H1 (cell line): ENCODE measurements around the gene SSR1. TPM values are rescaled to one million over a fixed set of nuclear protein-coding genes. Genes with fewer than 3 reads are reported as not detected.

Experiments
- CTCF ChIA-PET: fragments of 300-600 bp; sonication (Branson Sonifier 250); formaldehyde crosslinking; loops from one replicate; lab custom pipeline; 2021; ENCODE audit not compliant: partially characterized antibody; lab: Charles Lee
- POLR2A ChIA-PET: fragments of 300-600 bp; sonication (Branson Sonifier 250); formaldehyde crosslinking; loops from one replicate; lab custom pipeline; 2021; ENCODE audit warnings: inconsistent platforms; ENCODE audit not compliant: partially characterized antibody; lab: Charles Lee
- DNase-seq, 2 experiments: peaks; one replicate each; pipeline versions ENCODE4 v3.0.0 to v3.0.0-alpha.2; 2010 to 2022; ENCODE audit warnings: low spot score in 2 of 2, low read depth in 1 of 2, mixed read lengths in 1 of 2
- FAIRE-seq: peaks from 2 replicates; lab custom pipeline; 2011; peaks lifted over from hg19 to GRCh38; lab: Jason Lieb, UNC
- H2AFZ ChIP-seq: 2 replicates; pipeline ENCODE4 v1.8.1; 2012; ENCODE audit warnings: low read length, inconsistent platforms
- H2AK5ac ChIP-seq: 2 replicates; pipeline ENCODE4 v1.6.1; 2013; ENCODE audit warnings: low read depth, low read length
- H2BK120ac ChIP-seq: replicated peaks from 2 replicates; pipeline ENCODE3; 2013; ENCODE audit warnings: low read depth, low read length, inconsistent platforms
- H2BK12ac ChIP-seq: 2 replicates; pipeline ENCODE4 v1.6.1; 2013; ENCODE audit warnings: low read depth, low read length
- H2BK15ac ChIP-seq: 2 replicates; pipeline ENCODE4 v1.6.1; 2013; ENCODE audit warnings: low read length
- H2BK20ac ChIP-seq: 2 replicates; pipeline ENCODE4 v1.6.1; 2013; ENCODE audit warnings: low read length
- H2BK5ac ChIP-seq: 2 replicates; pipeline ENCODE4 v1.6.1; 2013; ENCODE audit warnings: low read depth, low read length
- H3K14ac ChIP-seq: 2 replicates; pipeline ENCODE4 v1.6.1; 2013; ENCODE audit warnings: inconsistent platforms; ENCODE audit not compliant: insufficient read length
- H3K18ac ChIP-seq: 2 replicates; pipeline ENCODE4 v1.6.1; 2013; ENCODE audit warnings: low read length; ENCODE audit errors: extremely low read depth
- H3K23ac ChIP-seq: 2 replicates; pipeline ENCODE4 v1.6.1; 2013; ENCODE audit warnings: inconsistent platforms; ENCODE audit not compliant: insufficient read length
- H3K23me2 ChIP-seq: 2 replicates; pipeline ENCODE4 v1.6.1; 2013; ENCODE audit warnings: low read depth, low read length
- H3K27ac ChIP-seq: 2 replicates; pipeline ENCODE4 v1.6.1; 2011; ENCODE audit warnings: low read depth, low read length, inconsistent platforms
- H3K27me3 ChIP-seq, 4 experiments: replicated peaks in 1 of 4; 1 replicate in 1 of 4; 2 replicates in 3 of 4; pipeline versions ENCODE4 v1.6.1 to v1.8.1; 2011 to 2013; ENCODE audit warnings: low read length in 3 of 4, mild to moderate bottlenecking in 3 of 4, inconsistent platforms in 2 of 4, mixed read lengths in 2 of 4, moderate library complexity in 1 of 4; ENCODE audit not compliant: control insufficient read depth in 3 of 4, insufficient read depth in 3 of 4; ENCODE audit errors: extremely low read depth in 1 of 4
- H3K36me3 ChIP-seq, 4 experiments: 2 replicates each; pipeline versions ENCODE4 v1.6.1 to v1.8.1; 2011 to 2013; ENCODE audit warnings: mild to moderate bottlenecking in 4 of 4, low read length in 3 of 4, moderate library complexity in 2 of 4, control low read depth in 1 of 4, inconsistent platforms in 1 of 4; ENCODE audit not compliant: insufficient read depth in 4 of 4, control insufficient read depth in 2 of 4
- H3K4ac ChIP-seq: replicated peaks from 2 replicates; pipeline ENCODE3; 2013; ENCODE audit warnings: low read length, low read depth, mixed read lengths, inconsistent platforms; ENCODE audit not compliant: insufficient read length
- H3K4me1 ChIP-seq, 4 experiments: replicated peaks in 1 of 4; 1 replicate in 1 of 4; 2 replicates in 3 of 4; pipeline versions ENCODE4 v1.6.1 to v1.8.1; 2011 to 2013; ENCODE audit warnings: low read length in 3 of 4, inconsistent platforms in 2 of 4, mixed read lengths in 1 of 4; ENCODE audit not compliant: insufficient read depth in 4 of 4, control insufficient read depth in 3 of 4
- H3K4me2 ChIP-seq, 2 experiments: 2 replicates each; pipeline versions ENCODE4 v1.6.1 to v1.8.1; 2011 to 2013; ENCODE audit warnings: low read depth in 2 of 2, low read length in 2 of 2, control low read depth in 1 of 2, inconsistent platforms in 1 of 2, mild to moderate bottlenecking in 1 of 2; ENCODE audit not compliant: insufficient read depth in 1 of 2
- H3K4me3 ChIP-seq, 4 experiments: fragments of 200-600, 300-600 bp in 1 of 4; sonication (generic), shearing (Covaris generic), sonication (Bioruptor Twin) in 1 of 4; 2 replicates each; pipeline versions ENCODE4 v1.5.1 to v1.8.1; 2011 to 2016; ENCODE audit warnings: low read length in 4 of 4, low read depth in 3 of 4, control low read depth in 2 of 4, inconsistent platforms in 2 of 4, mild to moderate bottlenecking in 2 of 4, mixed read lengths in 1 of 4, moderate library complexity in 1 of 4; ENCODE audit not compliant: insufficient read depth in 2 of 4; ENCODE audit errors: extremely low read depth in 1 of 4
- H3K56ac ChIP-seq: replicated peaks from 2 replicates; pipeline ENCODE3; 2013; ENCODE audit warnings: low read depth, mild to moderate bottlenecking, mixed read lengths, low read length, inconsistent platforms; ENCODE audit not compliant: insufficient read length
- H3K79me1 ChIP-seq: 2 replicates; pipeline ENCODE4 v1.6.1; 2013; ENCODE audit warnings: low read depth, low read length, control low read depth
- H3K79me2 ChIP-seq, 2 experiments: 2 replicates each; pipeline versions ENCODE4 v1.6.1 to v1.8.1; 2012 to 2013; ENCODE audit warnings: low read length in 2 of 2, mild to moderate bottlenecking in 2 of 2, inconsistent platforms in 1 of 2; ENCODE audit not compliant: insufficient read depth in 2 of 2, control insufficient read depth in 1 of 2
- H3K9ac ChIP-seq, 4 experiments: replicated peaks in 1 of 4; 1 replicate in 1 of 4; 2 replicates in 3 of 4; pipeline versions ENCODE4 v1.6.1 to v1.8.1; 2011 to 2013; ENCODE audit warnings: low read depth in 3 of 4, low read length in 3 of 4, control low read depth in 2 of 4, mild to moderate bottlenecking in 2 of 4, moderate library complexity in 2 of 4, inconsistent platforms in 1 of 4; ENCODE audit errors: extremely low read depth in 1 of 4
- H3K9me3 ChIP-seq, 2 experiments: 2 replicates each; pipeline versions ENCODE4 v1.6.1 to v1.8.1; 2012 to 2013; ENCODE audit warnings: mild to moderate bottlenecking in 2 of 2, moderate library complexity in 2 of 2, control low read depth in 1 of 2, inconsistent platforms in 1 of 2, low read depth in 1 of 2, low read length in 1 of 2, mixed read lengths in 1 of 2; ENCODE audit not compliant: insufficient read depth in 2 of 2
- H4K20me1 ChIP-seq, 2 experiments: replicated peaks in 1 of 2; 2 replicates each; pipeline versions ENCODE3 to v1.8.1; 2011 to 2013; ENCODE audit warnings: inconsistent platforms in 2 of 2, low read length in 2 of 2, mild to moderate bottlenecking in 1 of 2; ENCODE audit not compliant: insufficient read depth in 2 of 2, control insufficient read depth in 1 of 2
- H4K5ac ChIP-seq: 2 replicates; pipeline ENCODE4 v1.6.1; 2013; ENCODE audit warnings: low read length, low read depth, mixed read lengths, inconsistent platforms; ENCODE audit not compliant: insufficient read length
- H4K8ac ChIP-seq: 2 replicates; pipeline ENCODE4 v1.8.0; 2013; ENCODE audit warnings: mild to moderate bottlenecking, moderate library complexity, low read length, inconsistent platforms; ENCODE audit not compliant: insufficient read depth; ENCODE audit errors: extremely low read depth
- H4K91ac ChIP-seq: replicated peaks from 2 replicates; pipeline ENCODE3; 2013; ENCODE audit warnings: low read length, mixed read lengths, inconsistent platforms; ENCODE audit not compliant: insufficient read length
- BRCA1 ChIP-seq: IDR thresholded peaks from 2 replicates; pipeline ENCODE4 v1.6.1; 2012; ENCODE audit warnings: low read depth, low read length, improper control_type of control experiment
- CBX5 ChIP-seq: fragments of 300-800, 300-1000 bp; sonication (generic); IDR thresholded peaks from 2 replicates; pipeline ENCODE4 v1.7.1; 2016; ENCODE audit warnings: antibody characterized with exemption, low read length, low read depth
- EGR1 ChIP-seq: IDR thresholded peaks from 2 replicates; pipeline ENCODE4 v1.6.1; 2011; ENCODE audit warnings: low read depth, low read length, borderline replicate concordance
- EZH2 ChIP-seq: fragments of 200-600 bp; sonication (generic); IDR thresholded peaks from 2 replicates; pipeline ENCODE4 v1.7.1; 2012; ENCODE audit warnings: low read depth, mild to moderate bottlenecking, moderate library complexity, low read length, inconsistent platforms; ENCODE audit not compliant: severe bottlenecking
- GABPA ChIP-seq: IDR thresholded peaks from 2 replicates; pipeline ENCODE4 v1.6.1; 2011; ENCODE audit warnings: mild to moderate bottlenecking, low read length, moderate library complexity, borderline replicate concordance; ENCODE audit not compliant: insufficient read depth
- HDAC2 ChIP-seq, 2 experiments: fragments of 300-600 bp in 1 of 2; sonication (generic) in 1 of 2; IDR thresholded peaks; 2 replicates each; pipeline ENCODE4 v1.6.1; 2011 to 2012; ENCODE audit warnings: low read depth in 2 of 2, low read length in 2 of 2, mild to moderate bottlenecking in 2 of 2, moderate library complexity in 2 of 2, borderline replicate concordance in 1 of 2, inconsistent platforms in 1 of 2
- HDAC6 ChIP-seq: IDR thresholded peaks from one replicate; pipeline ENCODE4 v1.7.1; 2012; ENCODE audit warnings: low read depth, mild to moderate bottlenecking, inconsistent platforms, low read length, moderate library complexity
- MAFK ChIP-seq: IDR thresholded peaks from 2 replicates; pipeline ENCODE4 v1.6.1; 2012; ENCODE audit warnings: low read depth, mild to moderate bottlenecking, improper control_type of control experiment, low read length
- POU5F1 ChIP-seq: IDR thresholded peaks from 2 replicates; pipeline ENCODE4 v1.6.1; 2011; ENCODE audit warnings: low read depth, mild to moderate bottlenecking, low read length, moderate library complexity
- RXRA ChIP-seq: IDR thresholded peaks from 2 replicates; pipeline ENCODE4 v1.6.1; 2011; ENCODE audit warnings: low read depth, mild to moderate bottlenecking, low read length, moderate library complexity; ENCODE audit not compliant: insufficient read depth
- TCF12 ChIP-seq: IDR thresholded peaks from 2 replicates; pipeline ENCODE4 v1.6.1; 2011; ENCODE audit warnings: low read depth, mild to moderate bottlenecking, low read length
- WGBS, 2 experiments: shearing (Covaris generic) in 1 of 2; methylation state at CpG; one replicate each; pipeline versions ENCODE4 v1.1.6 to v1.1.7; 2013 to 2015; ENCODE audit warnings: low lambda C conversion rate in 2 of 2, mixed read lengths in 2 of 2, inconsistent platforms in 1 of 2, low coverage in 1 of 2, missing lambda C conversion rate in 1 of 2; ENCODE audit not compliant: insufficient replicate concordance in 2 of 2, insufficient coverage in 1 of 2, insufficient read length in 1 of 2; ENCODE audit errors: extremely low coverage in 1 of 2, missing lambda C conversion rate in 1 of 2; 5-methylcytosine and 5-hydroxymethylcytosine counted together
- polyA plus RNA-seq, 7 experiments: library from polyadenylated mRNA; depleted of rRNA in 3 of 7; stranded (reverse) in 5 of 7; unstranded in 2 of 7; fragments of >200 nt in 5 of 7; fragments of 200-250 nt in 2 of 7; gene quantifications; 1 replicate in 5 of 7; 2 replicates in 1 of 7; 4 replicates in 1 of 7; pipeline versions ENCODE4 v1.2.1 to v1.2.3, GENCODE V29; 2011 to 2013; ENCODE audit warnings: missing spikeins in 2 of 7, mixed read lengths in 2 of 7
- total RNA-seq: library from RNA; stranded (reverse); fragmentation: NEBNext Ultra II Directional; extraction: Animal tissue kit (Norgen Biotek cat#: 25700); gene quantifications from 2 replicates; pipeline ENCODE4 v1.2.1, GENCODE V29; 2021
- TF ChIP-seq, protein P1 (sequence below): IDR thresholded peaks from 2 replicates; pipeline ENCODE4 v1.6.1; 2011; ENCODE audit warnings: low read length, improper control_type of control experiment
- TF ChIP-seq, protein P2 (sequence below): IDR thresholded peaks from 2 replicates; pipeline ENCODE4 v1.6.1; 2011; ENCODE audit warnings: low read depth, mild to moderate bottlenecking, low read length; ENCODE audit not compliant: insufficient read depth

SSR1 gene
- total and polyA plus RNA-seq, 2 of the 8 experiments (the other 6 are each of a cell fraction or from before 2014, with no cell fraction given) = 26.6 to 117 TPM

- H3K14ac ChIP-seq = no peak overlapping the region
- no peak overlapping the region for H4K5ac ChIP-seq
- no peak overlapping the region for H2BK120ac ChIP-seq
- H2BK12ac ChIP-seq = no peak overlapping the region
- H3K18ac ChIP-seq = no peak overlapping the region
- H3K23ac ChIP-seq = no peak overlapping the region
- H3K4me3 ChIP-seq = no peak overlapping the region
- FAIRE-seq (no peak), DNase-seq (no peak)
- TF ChIP-seq HDAC2 (IDR thresholded peaks at IDR 0.05; ENCODE audit: borderline replicate concordance in 1 of 2, low read depth in 2 of 2, low read length in 2 of 2) = no peak
- no peak for TF ChIP-seq RXRA
- TF ChIP-seq GABPA = no peak
- no peak for TF ChIP-seq EZH2
- TF ChIP-seq POU5F1 = no peak
- TF ChIP-seq HDAC6 = no peak
- TF ChIP-seq BRCA1 = no peak
- no peak for TF ChIP-seq CBX5
- no peak for TF ChIP-seq EGR1
- no peak for TF ChIP-seq TCF12
- no peak for TF ChIP-seq MAFK
- TF ChIP-seq, protein P1, sequence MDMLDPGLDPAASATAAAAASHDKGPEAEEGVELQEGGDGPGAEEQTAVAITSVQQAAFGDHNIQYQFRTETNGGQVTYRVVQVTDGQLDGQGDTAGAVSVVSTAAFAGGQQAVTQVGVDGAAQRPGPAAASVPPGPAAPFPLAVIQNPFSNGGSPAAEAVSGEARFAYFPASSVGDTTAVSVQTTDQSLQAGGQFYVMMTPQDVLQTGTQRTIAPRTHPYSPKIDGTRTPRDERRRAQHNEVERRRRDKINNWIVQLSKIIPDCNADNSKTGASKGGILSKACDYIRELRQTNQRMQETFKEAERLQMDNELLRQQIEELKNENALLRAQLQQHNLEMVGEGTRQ = no peak
- TF ChIP-seq, protein P2, sequence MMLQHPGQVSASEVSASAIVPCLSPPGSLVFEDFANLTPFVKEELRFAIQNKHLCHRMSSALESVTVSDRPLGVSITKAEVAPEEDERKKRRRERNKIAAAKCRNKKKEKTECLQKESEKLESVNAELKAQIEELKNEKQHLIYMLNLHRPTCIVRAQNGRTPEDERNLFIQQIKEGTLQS = no peak
- no peak overlapping the region for H4K91ac ChIP-seq
- no peak overlapping the region for H2BK20ac ChIP-seq
- H3K4ac ChIP-seq = no peak overlapping the region
- no peak overlapping the region for H2AFZ ChIP-seq
- no peak overlapping the region for H3K56ac ChIP-seq
- CTCF ChIA-PET = no interaction called here
- H2AK5ac ChIP-seq = no peak overlapping the region
- H3K79me1 ChIP-seq = peaks cover 5% of the 10 kb centered on the region; the same call in 1 of the 2 replicates
- H3K9me3 ChIP-seq = no peaks in the 10 kb centered on the region
- no peaks in the 10 kb centered on the region for H3K23me2 ChIP-seq
- H4K20me1 ChIP-seq = peaks cover 3 to 6% of the 10 kb centered on the region in 2 experiments
- POLR2A ChIA-PET = no interaction called here
- WGBS, 2 experiments = 73% methylated on average over 1 of the region's 1 CpG; no CpG with 5 or more reads in 1 of the 2 experiments
- H3K4me2 ChIP-seq = no peak overlapping the region
- H2BK15ac ChIP-seq = no peak overlapping the region
- H3K27ac ChIP-seq = no peak overlapping the region
- no peak overlapping the region for H4K8ac ChIP-seq
- peaks cover 21 to 81% (median 59%) of the 10 kb centered on the region in 4 experiments for H3K36me3 ChIP-seq
- H3K9ac ChIP-seq = no peak overlapping the region
- no peaks in the 10 kb centered on the region for H3K27me3 ChIP-seq
- H2BK5ac ChIP-seq = no peak overlapping the region
- H3K79me2 ChIP-seq = peaks cover 0 to 32% of the 10 kb centered on the region in 2 experiments; a peak in 2 of 4 replicates
- H3K4me1 ChIP-seq = no peaks in the 10 kb centered on the region
These were observed 8.2 kb downstream of the SSR1 start for GRCh38 chr6:7304821-7305220.
